ENCODE data around the gene AQP9.
"Not testable (repeated sequence)": the region's sequence is repeated elsewhere in the genome, so short reads cannot be mapped to it uniquely, and the experiment has no call there.

AQP9 gene

GRCh38 chr15:58138106-58138505 is at the start of gene AQP9:
Gene AQP9, plus strand, starts transcription at chr15:58138381. Its CDS starts 185 bp downstream, at chr15:58138566.
- DNase-seq (ENCODE audit: low read depth, low spot score): no peak

- no peak for DNase-seq (ENCODE audit: low read depth, low spot score)
Observed at GRCh38 chr15:58095415-58095814, 42.8 kb upstream of the AQP9 start.

GRCh38 chr15:58096529-58097084 is 41.6 kb upstream of the AQP9 start:
- no peak for DNase-seq (ENCODE audit: low read depth, low spot score)

- DNase-seq (ENCODE audit: low read depth, low spot score): no peak
Observed at GRCh38 chr15:58103482-58103881, 34.7 kb upstream of the AQP9 start.

GRCh38 chr15:58108117-58108516 is 30.1 kb upstream of the AQP9 start:
- DNase-seq (ENCODE audit: low read depth, low spot score): no peak

- DNase-seq (ENCODE audit: low read depth, low spot score): no peak
Observed at GRCh38 chr15:58109419-58109818, 28.8 kb upstream of the AQP9 start.

- DNase-seq (ENCODE audit: low read depth, low spot score): no peak
Observed at GRCh38 chr15:58110999-58111717, 27.0 kb upstream of the AQP9 start.

- DNase-seq (ENCODE audit: low read depth, low spot score): no peak
Observed at GRCh38 chr15:58111718-58112104, 26.5 kb upstream of the AQP9 start.

GRCh38 chr15:58113358-58113757 is 24.8 kb upstream of the AQP9 start:
- DNase-seq (ENCODE audit: low read depth, low spot score): not testable (repeated sequence)

- DNase-seq (ENCODE audit: low read depth, low spot score): no peak
Observed at GRCh38 chr15:58114388-58114787, 23.8 kb upstream of the AQP9 start.

- no peak for DNase-seq (ENCODE audit: low read depth, low spot score)
Observed at GRCh38 chr15:58114812-58115211, 23.4 kb upstream of the AQP9 start.

GRCh38 chr15:58115692-58116091 is 22.5 kb upstream of the AQP9 start:
- no peak for DNase-seq (ENCODE audit: low read depth, low spot score)

GRCh38 chr15:58117619-58118018 is 20.6 kb upstream of the AQP9 start:
- DNase-seq (ENCODE audit: low read depth, low spot score): no peak

GRCh38 chr15:58118272-58118671 is 19.9 kb upstream of the AQP9 start:
- DNase-seq (ENCODE audit: low read depth, low spot score): no peak

- DNase-seq (ENCODE audit: low read depth, low spot score): no peak
Observed at GRCh38 chr15:58119016-58119415, 19.2 kb upstream of the AQP9 start.

- no peak for DNase-seq (ENCODE audit: low read depth, low spot score)
Observed at GRCh38 chr15:58124585-58124984, 13.6 kb upstream of the AQP9 start.

GRCh38 chr15:58125333-58125732 is 12.8 kb upstream of the AQP9 start:
- DNase-seq (ENCODE audit: low read depth, low spot score): no peak

GRCh38 chr15:58134886-58135285 is 3.3 kb upstream of the AQP9 start:
- no peak for DNase-seq (ENCODE audit: low read depth, low spot score)

GRCh38 chr15:58135511-58136174 is 2.5 kb upstream of the AQP9 start:
- DNase-seq (ENCODE audit: low read depth, low spot score): no peak

GRCh38 chr15:58136731-58137130 is 1.4 kb upstream of the AQP9 start:
- no peak for DNase-seq (ENCODE audit: low read depth, low spot score)

GRCh38 chr15:58137686-58138085 is 495 bp upstream of the AQP9 start:
- no peak for DNase-seq (ENCODE audit: low read depth, low spot score)

- no peak for DNase-seq (ENCODE audit: low read depth, low spot score)
Observed at GRCh38 chr15:58139276-58139988, 1.3 kb downstream of the AQP9 start.
